NCI-H82 treated with DMSO at 0.1 percent for 48 hours (cell line): ENCODE measurements around the gene USP25.
A peak's percentile ranks its signal among the peaks of the same experiment; 100 is the strongest.

Experiments used
- DNase-seq: peaks from one replicate; lab custom pipeline; 2025; ENCODE audit not compliant: unreplicated experiment; lab: John Stamatoyannopoulos, UW

USP25 gene

GRCh38 chr21:15797577-15798363 lies 68.0 kb downstream of the USP25 start:
- DNase-seq, result no peak

GRCh38 chr21:15801352-15801863 lies 71.6 kb downstream of the USP25 start:
- DNase-seq, result no peak

- no peak for DNase-seq
These were observed 74.6 kb downstream of the USP25 start for GRCh38 chr21:15804247-15805005.

GRCh38 chr21:15809065-15809464 lies 79.3 kb downstream of the USP25 start:
- no peak for DNase-seq

- DNase-seq, result no peak
These were observed 80.0 kb downstream of the USP25 start for GRCh38 chr21:15809818-15810217.

- DNase-seq, result no peak
These were observed 85.5 kb downstream of the USP25 start for GRCh38 chr21:15815285-15815684.

- no peak for DNase-seq
These were observed 90.5 kb downstream of the USP25 start for GRCh38 chr21:15820327-15820726.

- no peak for DNase-seq
These were observed 91.1 kb downstream of the USP25 start for GRCh38 chr21:15820852-15821379.

GRCh38 chr21:15823486-15824150 lies 93.8 kb downstream of the USP25 start:
- DNase-seq, result no peak

- no peak for DNase-seq
These were observed 95.9 kb downstream of the USP25 start for GRCh38 chr21:15825700-15826099.

GRCh38 chr21:15826147-15826780 lies 96.5 kb downstream of the USP25 start:
- DNase-seq, result peak; percentile 4

GRCh38 chr21:15826908-15827601 lies 97.3 kb downstream of the USP25 start:
- DNase-seq, result no peak

GRCh38 chr21:15831497-15831896 lies 101.7 kb downstream of the USP25 start:
- DNase-seq, result no peak

- DNase-seq, result no peak
These were observed 107.9 kb downstream of the USP25 start for GRCh38 chr21:15837645-15838044.

GRCh38 chr21:15839026-15839425 lies 109.2 kb downstream of the USP25 start:
- DNase-seq, result no peak

GRCh38 chr21:15839601-15840000 lies 109.8 kb downstream of the USP25 start:
- DNase-seq, result no peak

GRCh38 chr21:15840406-15840805 lies 110.6 kb downstream of the USP25 start:
- DNase-seq, result no peak

- no peak for DNase-seq
These were observed 112.2 kb downstream of the USP25 start for GRCh38 chr21:15841856-15842564.

GRCh38 chr21:15842565-15842880 lies 112.7 kb downstream of the USP25 start:
- DNase-seq, result no peak

- no peak for DNase-seq
These were observed 114.0 kb downstream of the USP25 start for GRCh38 chr21:15843766-15844165.
